Progenitor cell of endocrine pancreas (in vitro differentiated cells): ENCODE measurements around the gene STX8. TPM values are rescaled to one million over a fixed set of nuclear protein-coding genes. Genes with fewer than 3 reads are reported as not detected.

Experiments used
- DNase-seq: peaks from one replicate; pipeline ENCODE4 v3.0.0; 2021; ENCODE audit warnings: low spot score; ENCODE audit not compliant: unreplicated experiment
- H3K27ac Mint-ChIP-seq: 2 replicates; pipeline ENCODE4 v1.8.0; 2021; ENCODE audit warnings: mild to moderate bottlenecking, moderate library complexity, mixed read lengths
- H3K27me3 Mint-ChIP-seq: 2 replicates; pipeline ENCODE4 v1.8.0; 2021; ENCODE audit warnings: mixed read lengths
- H3K36me3 Mint-ChIP-seq: 2 replicates; pipeline ENCODE4 v1.8.0; 2022; ENCODE audit warnings: mixed read lengths; ENCODE audit not compliant: insufficient read depth
- H3K4me1 Mint-ChIP-seq: 2 replicates; pipeline ENCODE4 v1.8.0; 2021; ENCODE audit warnings: low read depth, mixed read lengths
- H3K4me3 Mint-ChIP-seq: 2 replicates; pipeline ENCODE4 v1.8.0; 2021; ENCODE audit warnings: low read depth, mild to moderate bottlenecking, moderate library complexity, mixed read lengths
- H3K9me3 Mint-ChIP-seq: 2 replicates; pipeline ENCODE4 v1.8.0; 2021; ENCODE audit warnings: low read depth, mixed read lengths
- CTCF ChIP-seq: fragments of 200-600 bp; sonication (generic); IDR thresholded peaks from one replicate; pipeline ENCODE4 v1.5.0; 2021; ENCODE audit warnings: antibody characterized with exemption, mild to moderate bottlenecking; ENCODE audit not compliant: unreplicated experiment
- total RNA-seq: library from RNA; stranded (reverse); gene quantifications from 2 replicates; pipeline ENCODE4 v1.2.1, GENCODE V29; 2021

Gene STX8
- total RNA-seq, 1 donor from 2014 or later: 63.4 TPM

GRCh38 chr17:9306086-9306485, 269.5 kb downstream of the STX8 start:
- Mint-ChIP-seq H3K9me3 (no peaks in the 10 kb centered on the region), H3K27ac (no peak overlapping the region), H3K36me3 (no peaks in the 10 kb centered on the region), H3K27me3 (no peaks in the 10 kb centered on the region), H3K4me3 (no peak overlapping the region), H3K4me1 (peaks cover 27% of the 10 kb centered on the region)
- TF ChIP-seq CTCF: no peak
- DNase-seq: no peak

DNA sequence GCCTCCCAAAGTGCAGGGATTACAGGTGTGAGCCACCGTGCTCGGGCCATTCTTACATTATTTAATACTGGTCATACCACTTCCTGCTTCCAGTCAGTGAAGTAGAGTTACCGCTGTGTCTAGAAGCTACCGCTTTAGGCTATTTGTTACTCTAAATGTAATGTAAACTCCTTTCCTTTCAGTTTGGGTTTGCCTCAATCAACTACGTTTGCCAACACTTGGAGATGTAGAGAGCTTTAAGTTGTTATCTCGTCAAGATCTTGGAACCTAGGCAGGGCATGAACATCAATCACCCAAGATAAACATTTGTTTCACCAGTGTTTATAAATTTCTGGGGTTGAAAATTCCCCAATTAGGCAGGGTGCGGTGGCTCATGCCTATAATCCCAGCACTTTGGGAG, 275.9 kb downstream of the STX8 start:
- Mint-ChIP-seq H3K4me1 (no peaks in the 10 kb centered on the region), H3K9me3 (no peaks in the 10 kb centered on the region), H3K36me3 (peaks cover 1% of the 10 kb centered on the region), H3K27me3 (no peaks in the 10 kb centered on the region), H3K27ac (no peak overlapping the region), H3K4me3 (no peak overlapping the region)
- DNase-seq: no peak
- no peak for TF ChIP-seq CTCF

GRCh38 chr17:9298776-9299295, 276.8 kb downstream of the STX8 start:
- Mint-ChIP-seq H3K27ac (no peak overlapping the region), H3K27me3 (no peaks in the 10 kb centered on the region), H3K4me3 (no peak overlapping the region), H3K36me3 (peaks cover 1% of the 10 kb centered on the region), H3K9me3 (no peaks in the 10 kb centered on the region), H3K4me1 (no peaks in the 10 kb centered on the region)
- no peak for DNase-seq
- TF ChIP-seq CTCF: no peak

- Mint-ChIP-seq H3K4me1 (no peaks in the 10 kb centered on the region), H3K27me3 (no peaks in the 10 kb centered on the region), H3K27ac (no peak overlapping the region), H3K36me3 (peaks cover 1% of the 10 kb centered on the region), H3K4me3 (no peak overlapping the region), H3K9me3 (no peaks in the 10 kb centered on the region)
- no peak for DNase-seq
- TF ChIP-seq CTCF: no peak
Measured at GRCh38 chr17:9298135-9298534, 277.5 kb downstream of the STX8 start.

- H3K4me3 Mint-ChIP-seq: no peak overlapping the region
- no peak overlapping the region for H3K27ac Mint-ChIP-seq
- no peaks in the 10 kb centered on the region for H3K4me1 Mint-ChIP-seq
- no peak for TF ChIP-seq CTCF
- no peaks in the 10 kb centered on the region for H3K36me3 Mint-ChIP-seq
- no peak for DNase-seq
- H3K9me3 Mint-ChIP-seq: no peaks in the 10 kb centered on the region
- H3K27me3 Mint-ChIP-seq: peaks cover 6% of the 10 kb centered on the region
Measured at GRCh38 chr17:9294661-9295210, 280.9 kb downstream of the STX8 start.
